ENCODE measurements around the gene APLP2. TPM values are rescaled to one million over a fixed set of nuclear protein-coding genes. Genes with fewer than 3 reads are reported as not detected.

Gene APLP2
- total RNA-seq, 1 experiment from 2014 or later, result 210 TPM

GRCh38 chr11:130076778-130077481, 7.2 kb downstream of the APLP2 start:
- TF ChIP-seq SIN3A (IDR thresholded peaks at IDR 0.05; ENCODE audit: low read depth), result no peak
- TF ChIP-seq EZH2 (IDR thresholded peaks at IDR 0.05), result no peak
- TF ChIP-seq ZFX (IDR thresholded peaks at IDR 0.05), result no peak
- TF ChIP-seq CBX3 (IDR thresholded peaks at IDR 0.05; ENCODE audit: low read depth), result no peak
- no peak for TF ChIP-seq POLR2AphosphoS5 (IDR thresholded peaks at IDR 0.05; ENCODE audit: low read depth, low read length)
- TF ChIP-seq CTCF (IDR thresholded peaks at IDR 0.05 in 2 of 3, conservative IDR thresholded peaks at IDR 0.05 in 1 of 3; ENCODE audit: borderline replicate concordance in 1 of 3, insufficient read depth in 1 of 3, low read depth in 2 of 3, low read length in 2 of 3), result no peak
- TF ChIP-seq CEBPB (IDR thresholded peaks at IDR 0.05; ENCODE audit: low read depth), result no peak
- no peak for TF ChIP-seq REST (IDR thresholded peaks at IDR 0.05; ENCODE audit: low read depth)
- no peak for TF ChIP-seq ZNF274 (IDR thresholded peaks at IDR 0.05; ENCODE audit: low read depth, low read length)
- TF ChIP-seq ZBTB33 (IDR thresholded peaks at IDR 0.05; ENCODE audit: extremely low read depth, insufficient replicate concordance, low read length), result no peak
- no peak for TF ChIP-seq EZH2phosphoT487 (IDR thresholded peaks at IDR 0.05; ENCODE audit: borderline replicate concordance)
- TF ChIP-seq TCF7L2 (IDR thresholded peaks at IDR 0.05; ENCODE audit: borderline replicate concordance, extremely low read depth, insufficient read depth, insufficient read length), result no peak
- no peak for TF ChIP-seq YY1 (IDR thresholded peaks at IDR 0.05; ENCODE audit: extremely low read depth, insufficient replicate concordance, low read depth, low read length)
- no peak for TF ChIP-seq FOSL1 (IDR thresholded peaks at IDR 0.05; ENCODE audit: low read depth)
- no peak for TF ChIP-seq SRF (IDR thresholded peaks at IDR 0.05; ENCODE audit: low read depth)
- no peak for TF ChIP-seq MAX (IDR thresholded peaks at IDR 0.05)
- intact Hi-C loops (cut with micrococcal nuclease), result no loop called here
- Histone ChIP-seq H3K36me3 (ENCODE audit: control insufficient read depth in 1 of 2, insufficient read depth in 2 of 2, low read length in 2 of 2) (no peaks in the 10 kb centered on the region), H3K9me2 (ENCODE audit: insufficient read depth) (no peaks in the 10 kb centered on the region), H3K79me2 (ENCODE audit: insufficient read depth, low read length) (peaks cover 100% of the 10 kb centered on the region), H3K4me3 (replicated peaks in 1 of 2; ENCODE audit: low read depth in 1 of 2, low read length in 2 of 2) (no peak overlapping the region), H3K9me3 (ENCODE audit: control insufficient read depth in 1 of 2, insufficient read depth in 1 of 2, low read depth in 1 of 2, low read length in 2 of 2) (no peaks in the 10 kb centered on the region), H3K27ac (ENCODE audit: low read depth, low read length) (no peak overlapping the region), H3K27me3 (ENCODE audit: insufficient read depth, low read length) (no peaks in the 10 kb centered on the region), H3K4me2 (ENCODE audit: low read length) (no peak overlapping the region), H3K4me1 (ENCODE audit: control insufficient read depth in 1 of 2, insufficient read depth in 2 of 2, low read length in 2 of 2) (peaks cover 3% of the 10 kb centered on the region in 2 experiments; a peak in 3 of 4 replicates), H2AFZ (ENCODE audit: low read depth, low read length, poor library complexity, severe bottlenecking) (no peak overlapping the region), H4K20me1 (ENCODE audit: insufficient read depth) (0 out of 2 replicates have a peak, but pooled peaks cover 3% of the 10 kb centered on the region), H3K9ac (ENCODE audit: low read length) (no peak overlapping the region)
- CTCF ChIA-PET, result no interaction called here
- POLR2A ChIA-PET, result interaction anchor here (1.3 kb wide), 1 partner anchor 10 kb away, joined by 4 read pairs; no protein-coding TSS in a partner anchor
- RAD21 ChIA-PET (ENCODE audit: low non-redundant PET in 1 of 2, low total read pairs in 2 of 2, uncharacterized antibody in 2 of 2, unreplicated experiment in 2 of 2), result no interaction called here
- ATAC-seq (no peak; the same call in 1 of the 2 replicates), DNase-seq (ENCODE audit: low read depth, low spot score) (no peak)
- BruUV-seq (replicated peaks), result no TSS peak
